ENCODE data around the gene GRPR.

GRPR gene

DNA sequence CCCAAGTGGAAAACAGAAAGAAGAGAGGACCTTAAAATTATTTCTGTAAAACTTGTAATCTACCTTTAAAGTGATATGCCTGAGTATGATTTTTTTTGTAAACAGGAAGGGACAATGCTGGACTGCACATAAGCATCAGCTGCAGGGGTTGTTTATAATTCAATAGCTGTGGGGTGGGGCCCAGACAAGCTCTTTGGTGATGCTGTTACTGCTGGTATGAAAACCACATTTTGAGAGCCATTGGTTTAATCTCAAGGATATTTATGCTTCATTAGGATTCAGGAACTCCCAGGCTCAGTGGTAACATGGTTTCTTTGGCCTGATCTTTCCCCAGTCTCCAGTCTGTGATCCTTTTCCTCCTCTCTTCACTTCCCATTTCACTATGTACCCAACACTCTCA lies 34.3 kb upstream of the GRPR start:
- TF ChIP-seq, protein P1, sequence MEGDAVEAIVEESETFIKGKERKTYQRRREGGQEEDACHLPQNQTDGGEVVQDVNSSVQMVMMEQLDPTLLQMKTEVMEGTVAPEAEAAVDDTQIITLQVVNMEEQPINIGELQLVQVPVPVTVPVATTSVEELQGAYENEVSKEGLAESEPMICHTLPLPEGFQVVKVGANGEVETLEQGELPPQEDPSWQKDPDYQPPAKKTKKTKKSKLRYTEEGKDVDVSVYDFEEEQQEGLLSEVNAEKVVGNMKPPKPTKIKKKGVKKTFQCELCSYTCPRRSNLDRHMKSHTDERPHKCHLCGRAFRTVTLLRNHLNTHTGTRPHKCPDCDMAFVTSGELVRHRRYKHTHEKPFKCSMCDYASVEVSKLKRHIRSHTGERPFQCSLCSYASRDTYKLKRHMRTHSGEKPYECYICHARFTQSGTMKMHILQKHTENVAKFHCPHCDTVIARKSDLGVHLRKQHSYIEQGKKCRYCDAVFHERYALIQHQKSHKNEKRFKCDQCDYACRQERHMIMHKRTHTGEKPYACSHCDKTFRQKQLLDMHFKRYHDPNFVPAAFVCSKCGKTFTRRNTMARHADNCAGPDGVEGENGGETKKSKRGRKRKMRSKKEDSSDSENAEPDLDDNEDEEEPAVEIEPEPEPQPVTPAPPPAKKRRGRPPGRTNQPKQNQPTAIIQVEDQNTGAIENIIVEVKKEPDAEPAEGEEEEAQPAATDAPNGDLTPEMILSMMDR (conservative IDR thresholded peaks at IDR 0.05) = no peak
- TF ChIP-seq ZFX (IDR thresholded peaks at IDR 0.05) = no peak
- no peak overlapping the region for H3K27ac ChIP-seq

DNA sequence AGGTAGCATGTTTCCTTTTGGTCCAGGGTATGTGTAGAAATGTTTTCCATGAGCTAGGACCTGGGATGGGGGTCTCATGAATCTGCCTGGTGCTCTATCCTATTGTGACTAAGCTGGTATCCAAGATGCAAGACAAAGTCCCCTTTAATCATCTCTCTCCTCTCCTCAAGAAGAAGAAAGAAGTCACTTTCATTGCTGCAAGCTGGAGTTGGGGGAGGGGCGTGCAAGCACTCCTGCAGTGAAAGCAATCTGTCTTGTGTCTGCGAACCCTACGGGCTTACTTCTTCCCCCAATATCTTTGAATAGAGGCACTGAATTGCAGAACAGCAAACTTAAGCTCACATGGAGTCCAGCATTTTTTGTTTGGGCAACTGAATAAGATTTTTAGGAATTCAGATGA lies 27.2 kb upstream of the GRPR start:
- TF ChIP-seq ZFX (IDR thresholded peaks at IDR 0.05) = no peak
- TF ChIP-seq, protein P1 (conservative IDR thresholded peaks at IDR 0.05) = no peak
- H3K27ac ChIP-seq = no peak overlapping the region

DNA sequence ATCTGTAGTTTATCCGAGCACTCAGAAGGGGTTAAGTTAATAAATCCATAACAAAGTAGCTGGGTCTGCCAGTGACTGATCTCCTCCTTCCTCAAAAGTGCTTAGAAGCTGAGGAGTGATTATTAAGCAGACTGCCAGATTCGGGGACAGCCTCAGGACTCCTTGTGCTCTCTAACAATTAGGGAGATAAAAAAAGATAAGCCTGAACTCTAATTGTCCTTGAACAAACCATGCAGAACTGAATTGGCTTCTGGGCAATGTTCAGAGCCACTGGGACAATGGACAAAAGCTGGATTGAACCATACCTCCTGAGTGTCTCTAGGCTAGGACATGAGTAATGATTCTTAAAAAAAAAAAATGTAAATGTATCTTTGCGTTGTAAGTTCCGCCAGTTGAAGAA lies 22.7 kb upstream of the GRPR start:
- no peak for TF ChIP-seq ZFX (IDR thresholded peaks at IDR 0.05)
- TF ChIP-seq, protein P1 (conservative IDR thresholded peaks at IDR 0.05) = no peak
- peak overlapping the region; percentile 43; the same call in 1 of the 2 replicates for H3K27ac ChIP-seq

DNA sequence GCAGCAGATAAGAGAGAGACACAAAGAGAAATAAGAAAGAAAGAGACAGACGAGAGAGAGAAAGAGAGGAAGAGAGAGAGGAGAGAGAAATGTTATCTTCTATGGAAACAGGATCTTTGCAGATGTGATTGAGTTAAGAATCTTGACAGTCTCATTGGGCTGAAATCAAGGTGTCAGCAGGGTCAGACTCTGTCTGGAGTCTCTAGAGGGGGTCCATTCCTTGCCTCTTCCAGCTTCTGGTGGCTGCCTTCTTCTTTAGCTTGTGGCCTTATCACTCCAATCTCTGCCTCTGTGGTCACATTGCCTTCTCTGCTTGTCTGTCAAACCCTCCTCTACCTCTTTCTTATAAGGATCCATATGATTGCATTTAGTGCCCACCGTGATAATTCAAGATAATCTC lies 21.8 kb upstream of the GRPR start:
- TF ChIP-seq, protein P1 (conservative IDR thresholded peaks at IDR 0.05) = no peak
- no peak for TF ChIP-seq ZFX (IDR thresholded peaks at IDR 0.05)
- H3K27ac ChIP-seq = no peak overlapping the region

DNA sequence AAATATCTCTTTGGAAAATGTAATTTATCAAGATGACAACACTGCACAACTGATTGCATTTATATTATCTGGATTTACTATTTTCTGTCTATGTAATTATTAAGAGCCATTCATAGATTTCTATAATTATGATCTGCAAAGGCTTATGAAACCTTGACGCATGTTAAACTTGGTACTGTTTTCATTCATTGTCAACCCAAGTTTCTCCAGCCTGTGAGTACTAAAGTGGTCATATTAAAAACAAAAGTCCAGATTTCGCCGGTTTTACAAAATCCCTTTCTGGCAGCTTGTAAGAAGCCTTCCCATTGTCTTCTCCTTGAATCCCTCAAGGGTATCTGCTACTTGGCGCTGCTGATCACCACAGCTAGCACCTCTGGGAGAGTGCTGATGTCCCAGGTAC lies 19.7 kb upstream of the GRPR start:
- no peak overlapping the region for H3K27ac ChIP-seq
- TF ChIP-seq, protein P1 (conservative IDR thresholded peaks at IDR 0.05) = no peak
- TF ChIP-seq ZFX (IDR thresholded peaks at IDR 0.05) = no peak

DNA sequence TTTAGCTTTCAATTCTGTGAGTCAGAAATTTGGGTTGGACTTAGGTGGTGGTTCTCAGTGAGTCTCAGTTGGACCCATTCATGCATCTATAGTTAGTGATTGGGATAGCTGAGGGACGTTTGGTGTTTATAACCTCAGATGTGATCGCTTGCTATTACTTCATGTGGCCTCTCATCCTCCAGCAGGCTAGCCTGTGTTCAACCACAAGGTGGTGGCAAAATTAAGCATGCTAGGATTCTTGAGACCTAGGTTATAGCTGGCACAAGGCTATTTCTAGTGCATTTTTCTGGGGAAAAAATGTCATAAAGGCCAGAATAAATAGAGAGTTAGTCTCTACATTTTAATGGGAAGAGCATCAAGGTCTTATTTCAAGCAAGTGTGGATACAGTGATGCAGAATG lies 10.9 kb upstream of the GRPR start:
- TF ChIP-seq ZFX (IDR thresholded peaks at IDR 0.05) = no peak
- TF ChIP-seq, protein P1 (conservative IDR thresholded peaks at IDR 0.05) = no peak
- no peak overlapping the region for H3K27ac ChIP-seq

DNA sequence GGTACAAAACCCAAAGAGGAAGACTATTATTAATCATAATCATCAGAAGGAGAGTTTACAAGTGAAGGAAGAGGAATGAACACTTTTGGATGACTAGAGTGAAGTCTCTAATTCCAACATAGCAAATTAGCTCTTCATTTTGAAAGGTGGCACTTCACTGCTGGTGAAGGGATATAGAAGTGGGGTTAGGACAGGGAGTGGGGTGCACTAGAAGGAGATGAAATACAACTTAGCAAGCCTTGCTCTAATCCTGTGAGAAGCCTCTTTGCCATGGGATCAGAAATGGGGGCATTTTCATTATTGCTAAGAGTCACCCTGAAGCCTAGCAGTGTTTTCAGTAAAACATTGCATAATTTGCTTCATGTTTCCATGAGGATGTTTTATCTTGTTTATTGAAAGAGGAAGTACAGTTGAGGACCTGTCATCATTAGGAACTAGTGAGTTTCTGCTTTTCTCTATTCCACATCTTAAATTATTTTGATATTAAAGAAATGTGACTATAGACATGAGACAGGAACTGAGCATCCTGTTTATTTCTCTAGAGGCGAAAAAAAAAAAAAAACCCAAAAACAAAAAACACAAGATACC lies 9.3 kb upstream of the GRPR start:
- TF ChIP-seq, protein P1 (conservative IDR thresholded peaks at IDR 0.05) = no peak
- no peak for TF ChIP-seq ZFX (IDR thresholded peaks at IDR 0.05)
- no peak overlapping the region for H3K27ac ChIP-seq

Data from C4-2B (cell line).